Activated naive CD4-positive, alpha-beta T cell treated with anti-CD3 and anti-CD28 coated beads, Interleukin-2, amount 50 U/mL, for 16 hours (primary cell): ENCODE data around the gene SKAP2.

ENCODE experiments used
- DNase-seq: peaks from one replicate; pipeline ENCODE4 v3.0.0-alpha.2; 2020

The SKAP2 gene

GRCh38 chr7:26690135-26690805 is 174.1 kb downstream of the SKAP2 start:
- DNase-seq: no peak

- DNase-seq: no peak
Observed at GRCh38 chr7:26688936-26689506, 175.4 kb downstream of the SKAP2 start.

- no peak for DNase-seq
Observed at GRCh38 chr7:26688388-26688787, 176.0 kb downstream of the SKAP2 start.

- no peak for DNase-seq
Observed at GRCh38 chr7:26687032-26687431, 177.4 kb downstream of the SKAP2 start.

GRCh38 chr7:26686448-26686981 is 177.9 kb downstream of the SKAP2 start:
- no peak for DNase-seq

DNA sequence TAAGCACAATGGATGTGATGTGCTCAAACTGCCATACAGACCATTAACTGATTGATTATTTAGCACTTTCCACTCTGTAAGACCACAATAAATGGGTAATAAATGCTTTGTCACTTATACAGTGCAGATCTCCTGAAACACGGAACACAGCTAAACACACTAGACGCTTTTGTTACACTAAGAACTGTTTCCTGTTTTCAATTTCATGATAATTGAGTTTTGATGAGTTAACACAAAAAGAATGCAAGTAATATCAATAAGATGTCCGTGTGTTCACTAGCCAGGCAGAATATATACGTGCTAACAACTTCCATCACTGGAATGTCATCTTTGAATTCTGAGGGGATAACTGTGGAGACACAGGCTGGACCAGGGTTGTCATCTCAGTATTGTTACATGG is 178.8 kb downstream of the SKAP2 start:
- DNase-seq: no peak

- DNase-seq: no peak
Observed at GRCh38 chr7:26684447-26684846, 179.9 kb downstream of the SKAP2 start.

DNA sequence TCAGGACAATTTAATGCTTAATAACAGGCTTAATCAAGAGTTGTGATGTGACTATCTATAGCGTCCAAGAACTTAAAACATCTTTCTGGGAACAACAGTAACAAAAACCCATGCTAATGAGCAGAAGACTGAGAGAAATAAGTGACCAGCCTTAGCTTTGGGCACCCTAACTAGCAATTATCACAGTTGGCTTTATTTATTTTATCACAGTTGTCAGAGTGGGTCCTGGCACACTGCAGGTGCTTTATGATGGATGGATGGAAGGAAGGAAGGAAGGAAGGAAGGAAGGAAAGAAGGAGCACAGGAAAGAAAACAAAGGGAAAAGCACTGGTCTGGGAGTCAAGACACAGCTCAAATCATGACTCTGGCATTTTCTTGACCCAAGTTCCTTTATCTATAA is 181.1 kb downstream of the SKAP2 start:
- DNase-seq: no peak

DNA sequence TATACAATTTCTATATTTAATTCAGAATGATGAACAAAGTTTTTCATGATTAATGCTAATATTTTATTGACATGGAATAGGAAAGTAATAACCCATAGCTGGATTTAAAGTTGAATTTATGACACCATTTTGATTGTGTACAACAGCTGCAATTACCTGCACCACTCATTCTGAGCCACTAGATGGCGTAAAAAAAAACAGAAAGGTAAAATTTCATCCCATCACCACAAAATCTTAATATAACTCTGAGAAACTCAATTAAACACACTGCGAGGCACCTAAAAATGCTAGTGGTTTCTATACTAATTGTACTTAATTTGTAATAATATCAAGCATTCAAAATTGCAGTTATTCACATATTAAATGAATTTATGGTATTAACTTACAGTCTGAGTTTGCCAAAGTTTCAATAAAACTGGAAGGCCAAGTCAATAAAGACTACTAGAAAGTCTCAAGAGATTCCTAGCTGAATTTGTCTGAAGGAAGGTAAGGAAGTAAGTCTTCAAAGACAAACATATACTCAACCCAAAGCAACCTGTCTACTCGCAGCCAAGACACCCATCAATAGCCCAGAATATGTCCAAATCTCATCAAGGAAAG is 182.5 kb downstream of the SKAP2 start:
- no peak for DNase-seq

DNA sequence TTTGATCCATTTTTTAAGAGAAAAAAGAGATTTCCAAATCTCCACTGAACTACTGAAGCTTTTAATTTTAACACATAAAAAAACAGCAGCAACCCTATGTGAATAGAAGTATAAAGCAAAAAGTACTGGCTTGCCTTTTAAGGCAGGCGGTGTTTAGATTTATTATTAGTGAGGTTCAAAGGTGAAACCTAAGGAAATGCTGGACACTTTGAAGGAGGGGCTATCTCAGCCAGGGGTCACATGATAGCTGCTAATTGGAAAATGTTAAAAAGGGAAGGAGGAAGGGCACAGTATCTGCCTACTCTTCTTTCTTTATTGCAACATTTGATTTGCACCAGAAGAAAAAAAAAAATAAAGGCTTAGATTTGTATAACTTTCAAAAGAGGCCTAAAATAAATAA is 183.8 kb downstream of the SKAP2 start:
- no peak for DNase-seq

DNA sequence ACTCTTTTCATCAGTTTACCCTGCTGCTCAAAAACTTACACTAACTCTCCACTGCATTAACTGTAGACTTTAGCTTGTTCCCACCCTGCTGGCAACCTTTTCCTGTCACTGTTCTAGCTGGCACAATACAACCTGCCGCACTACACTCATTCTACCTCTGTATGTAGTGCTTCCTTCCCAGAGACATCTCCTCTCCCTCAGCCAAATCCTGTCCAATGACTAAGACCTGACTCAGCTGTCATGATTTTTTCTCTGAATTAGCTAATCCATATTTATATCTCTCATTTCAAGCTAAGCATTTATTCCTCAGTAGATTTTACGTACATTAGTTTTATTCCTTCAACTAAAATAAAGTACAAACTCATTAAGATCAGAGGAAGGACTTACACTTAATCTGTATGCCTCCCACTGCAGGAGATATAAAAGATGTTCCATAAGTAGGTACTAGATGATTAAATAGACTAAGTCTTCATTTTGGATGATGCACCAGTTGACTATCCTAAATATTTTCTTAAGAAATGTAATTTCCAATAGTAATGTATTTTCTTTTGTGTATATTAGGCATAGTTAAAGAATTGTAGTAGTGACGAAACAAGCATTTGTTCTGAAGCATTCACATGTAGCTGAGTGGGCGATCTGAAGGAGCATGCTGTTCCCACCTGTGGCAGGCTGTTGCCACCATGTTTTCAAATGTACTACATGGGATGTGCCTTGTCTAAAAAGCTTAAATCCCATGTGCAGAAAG is 189.1 kb downstream of the SKAP2 start:
- no peak for DNase-seq

- no peak for DNase-seq
Observed at GRCh38 chr7:26673858-26674257, 190.5 kb downstream of the SKAP2 start.

DNA sequence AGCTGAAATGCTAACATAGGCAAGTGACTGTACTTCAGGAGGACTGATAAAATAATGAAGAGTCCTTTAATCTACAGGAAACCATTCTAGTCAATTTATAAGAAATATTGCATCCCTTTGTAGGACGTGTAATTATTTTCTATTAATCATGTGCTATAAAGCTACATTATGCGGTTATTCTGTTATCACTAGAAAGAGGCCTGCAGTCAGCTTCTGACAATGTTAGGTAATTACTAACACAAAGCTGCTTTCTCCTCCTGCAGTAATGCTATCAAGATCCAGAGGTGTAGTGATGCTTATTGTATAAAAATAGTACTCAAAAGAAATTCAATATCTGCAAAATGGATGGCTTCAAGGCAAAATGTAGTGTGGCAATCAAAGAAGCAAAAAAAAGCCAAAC is 191.1 kb downstream of the SKAP2 start:
- DNase-seq: no peak

DNA sequence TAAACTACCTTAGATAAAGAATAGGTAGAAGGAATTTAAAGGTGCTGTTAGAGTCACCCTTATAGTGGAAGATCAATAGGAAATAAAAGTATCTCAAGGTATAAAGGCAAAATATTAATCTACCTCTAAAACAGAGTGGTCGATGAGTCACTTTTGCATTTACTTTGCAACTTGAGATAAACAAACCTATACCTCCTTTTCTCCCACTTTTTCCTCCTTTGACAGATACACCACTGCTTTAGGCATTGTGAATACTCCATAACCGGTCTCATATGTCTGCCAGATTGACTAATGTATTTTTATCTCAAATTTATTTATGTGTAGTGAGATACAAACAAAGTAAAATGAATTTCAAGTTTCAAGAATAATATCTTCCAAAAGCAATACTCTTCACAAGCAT is 193.5 kb downstream of the SKAP2 start:
- DNase-seq: no peak

GRCh38 chr7:26670290-26670689 is 194.1 kb downstream of the SKAP2 start:
- no peak for DNase-seq

DNA sequence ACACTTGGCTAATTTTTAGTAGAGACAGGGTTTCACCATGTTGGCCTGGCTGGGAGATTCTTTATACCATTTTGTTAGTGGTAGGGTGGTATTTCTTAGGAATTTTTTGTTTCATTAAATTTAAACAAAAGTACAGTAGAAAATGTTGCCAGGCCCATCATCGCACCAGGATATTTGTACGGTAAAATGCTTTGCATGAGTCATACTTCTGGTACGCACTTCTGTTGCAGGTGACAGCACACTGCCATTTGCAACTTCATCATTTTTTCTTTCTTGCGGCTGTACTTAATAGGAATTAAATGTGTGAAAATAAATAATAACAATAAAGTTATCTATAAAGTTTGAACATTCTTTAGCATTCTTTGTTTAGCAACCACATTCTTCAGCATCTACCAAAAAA is 195.6 kb downstream of the SKAP2 start:
- no peak for DNase-seq

- DNase-seq: peak; percentile 32
Observed at GRCh38 chr7:26667514-26668133, 196.8 kb downstream of the SKAP2 start.

GRCh38 chr7:26664735-26665416 is 199.5 kb downstream of the SKAP2 start:
- peak; percentile 13 for DNase-seq

DNA sequence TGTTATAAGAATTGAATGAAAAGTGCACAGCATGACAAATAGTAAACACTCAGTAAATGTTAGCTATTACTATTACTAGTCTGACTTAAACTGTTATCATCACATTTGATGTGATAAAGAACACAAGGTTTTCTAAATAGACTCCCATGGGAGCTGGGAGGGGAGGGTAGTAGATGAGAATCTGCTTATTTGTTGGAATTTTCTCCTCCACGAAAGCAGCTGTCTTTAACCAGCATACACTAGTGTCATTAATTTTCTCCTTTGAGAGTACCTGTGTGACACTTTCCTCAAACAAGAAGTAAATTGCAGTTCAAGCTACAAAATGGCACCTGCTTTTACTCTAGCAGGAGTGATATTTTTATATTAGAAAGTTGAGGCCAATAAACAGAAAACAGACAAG is 200.1 kb downstream of the SKAP2 start:
- no peak for DNase-seq

DNA sequence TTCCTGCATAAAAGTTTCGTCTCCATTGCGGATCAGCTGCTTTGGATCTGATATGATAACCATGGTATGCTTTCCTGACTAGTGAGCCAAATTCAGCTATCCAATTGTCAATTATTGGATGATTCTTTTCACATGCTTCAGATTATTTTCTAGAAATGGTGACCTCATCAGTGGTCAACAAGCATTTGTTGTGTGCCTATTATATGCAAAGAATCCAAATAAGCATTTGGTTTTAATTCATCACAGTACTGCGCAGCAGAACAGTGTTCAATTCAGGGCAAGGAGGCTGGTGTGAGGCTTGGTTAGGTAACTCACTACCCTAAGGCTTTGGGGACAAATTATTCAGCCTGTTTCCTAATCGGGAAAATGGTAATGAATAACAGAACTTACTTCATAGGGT is 200.5 kb downstream of the SKAP2 start:
- DNase-seq: no peak

- no peak for DNase-seq
Observed at GRCh38 chr7:26662646-26663045, 201.7 kb downstream of the SKAP2 start.

DNA sequence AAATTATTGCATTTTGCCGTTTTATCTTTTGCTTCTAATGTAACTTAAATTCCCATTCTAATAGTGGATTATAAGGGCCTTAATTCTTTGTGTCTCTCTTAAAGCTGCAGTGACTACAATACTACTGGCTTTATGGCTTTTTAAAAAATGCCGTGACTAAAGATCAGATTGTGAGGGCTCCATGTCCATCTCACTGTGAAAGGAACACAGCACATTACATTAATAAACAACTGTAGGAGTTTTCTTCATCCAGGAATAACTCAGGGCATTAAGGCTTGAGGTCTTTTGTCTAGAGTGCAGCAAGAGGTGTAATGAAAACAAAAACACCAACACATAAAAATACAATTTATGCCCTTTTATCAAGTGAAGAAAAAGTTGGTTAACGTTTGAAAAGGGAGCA is 205.3 kb downstream of the SKAP2 start:
- no peak for DNase-seq
